Stomach smooth muscle (tissue), 2 donors: Measurements from ENCODE around the gene LACRT.
"Not testable (repeated sequence)": the region's sequence is repeated elsewhere in the genome, so short reads cannot be mapped to it uniquely, and the experiment has no call there.

Experiments
- H3K27ac ChIP-seq: one replicate; pipeline ENCODE4 v1.7.0; 2013; ENCODE audit warnings: mild to moderate bottlenecking, low read length, inconsistent platforms
- H3K27me3 ChIP-seq, 2 donors: one replicate each; pipeline ENCODE4 v1.7.0; 2013; ENCODE audit warnings: low read length in 2 of 2; ENCODE audit not compliant: insufficient read depth in 2 of 2, control insufficient read depth in 1 of 2
- H3K36me3 ChIP-seq, 2 donors: one replicate each; pipeline ENCODE4 v1.7.0; 2013; ENCODE audit warnings: low read length in 2 of 2; ENCODE audit not compliant: control insufficient read depth in 2 of 2, insufficient read depth in 2 of 2
- H3K4me1 ChIP-seq: one replicate; pipeline ENCODE4 v1.7.0; 2013; ENCODE audit warnings: low read length; ENCODE audit not compliant: control insufficient read depth, insufficient read depth
- H3K4me3 ChIP-seq, 2 donors: one replicate each; pipeline ENCODE4 v1.7.0; 2013; ENCODE audit warnings: low read length in 2 of 2
- H3K9ac ChIP-seq, 2 donors: one replicate each; pipeline ENCODE4 v1.7.0; 2013; ENCODE audit warnings: low read length in 2 of 2, mild to moderate bottlenecking in 1 of 2
- H3K9me3 ChIP-seq, 2 donors: one replicate each; pipeline ENCODE4 v1.7.0; 2013; ENCODE audit warnings: low read length in 2 of 2; ENCODE audit not compliant: control insufficient read depth in 2 of 2
- donor health status: healthy.
- donor health status: Pancreatic carcinoma.

The LACRT gene

GRCh38 chr12:54641089-54641488 is 6.4 kb upstream of the LACRT start:
- H3K4me3 ChIP-seq, result no peak overlapping the region

GRCh38 chr12:54639112-54639511 is 4.4 kb upstream of the LACRT start:
- H3K9ac ChIP-seq, H3K27ac ChIP-seq, H3K4me1 ChIP-seq, H3K9me3 ChIP-seq, H3K27me3 ChIP-seq, H3K4me3 ChIP-seq, H3K36me3 ChIP-seq: not testable (repeated sequence)

More at GRCh38 chr12:54641089-54641488, 6.4 kb upstream of the LACRT start:
- Histone ChIP-seq H3K9ac (no peak overlapping the region), H3K4me1 (no peaks in the 10 kb centered on the region), H3K27ac (no peak overlapping the region), H3K9me3 (no peaks in the 10 kb centered on the region), H3K36me3 (no peaks in the 10 kb centered on the region), H3K27me3 (no peaks in the 10 kb centered on the region)

GRCh38 chr12:54631988-54632728 is 2.5 kb downstream of the LACRT start:
- peaks cover 0 to 6% of the 10 kb centered on the region in 2 donors for H3K27me3 ChIP-seq
- H3K4me1 ChIP-seq, result no peaks in the 10 kb centered on the region
- H3K9ac ChIP-seq, result no peak overlapping the region
- no peak overlapping the region for H3K4me3 ChIP-seq
- no peaks in the 10 kb centered on the region for H3K9me3 ChIP-seq
- H3K27ac ChIP-seq, result no peak overlapping the region
- H3K36me3 ChIP-seq, result no peaks in the 10 kb centered on the region

GRCh38 chr12:54631551-54631950 is 3.1 kb downstream of the LACRT start:
- Histone ChIP-seq H3K36me3 (no peaks in the 10 kb centered on the region), H3K27ac (no peak overlapping the region), H3K4me1 (no peaks in the 10 kb centered on the region), H3K9me3 (no peaks in the 10 kb centered on the region), H3K4me3 (no peak overlapping the region), H3K27me3 (peaks cover 0 to 6% of the 10 kb centered on the region in 2 donors), H3K9ac (no peak overlapping the region)

GRCh38 chr12:54629925-54630324 is 4.8 kb downstream of the LACRT start:
- H3K36me3 ChIP-seq, result no peaks in the 10 kb centered on the region
- H3K9ac ChIP-seq, result no peak overlapping the region
- no peaks in the 10 kb centered on the region for H3K9me3 ChIP-seq
- peaks cover 0 to 11% of the 10 kb centered on the region in 2 donors for H3K27me3 ChIP-seq
- H3K4me1 ChIP-seq, result no peaks in the 10 kb centered on the region
- no peak overlapping the region for H3K4me3 ChIP-seq
- H3K27ac ChIP-seq, result no peak overlapping the region

GRCh38 chr12:54628186-54628846 is 6.4 kb downstream of the LACRT start:
- Histone ChIP-seq H3K27ac (no peak overlapping the region), H3K4me3 (no peak overlapping the region), H3K9ac (no peak overlapping the region), H3K36me3 (no peaks in the 10 kb centered on the region), H3K27me3 (peaks cover 0 to 10% of the 10 kb centered on the region in 2 donors), H3K4me1 (no peaks in the 10 kb centered on the region), H3K9me3 (no peaks in the 10 kb centered on the region)

GRCh38 chr12:54627304-54627703 is 7.4 kb downstream of the LACRT start:
- Histone ChIP-seq H3K27ac (no peak overlapping the region), H3K9ac (no peak overlapping the region), H3K27me3 (peaks cover 0 to 5% of the 10 kb centered on the region in 2 donors), H3K9me3 (no peaks in the 10 kb centered on the region), H3K4me3 (no peak overlapping the region), H3K36me3 (no peaks in the 10 kb centered on the region), H3K4me1 (no peaks in the 10 kb centered on the region)

GRCh38 chr12:54625598-54625997 is 9.1 kb downstream of the LACRT start:
- no peaks in the 10 kb centered on the region for H3K36me3 ChIP-seq
- no peaks in the 10 kb centered on the region for H3K9me3 ChIP-seq
- no peak overlapping the region for H3K27ac ChIP-seq
- H3K4me3 ChIP-seq, result no peak overlapping the region
- peaks cover 0 to 5% of the 10 kb centered on the region in 2 donors for H3K27me3 ChIP-seq
- no peak overlapping the region for H3K9ac ChIP-seq
- no peaks in the 10 kb centered on the region for H3K4me1 ChIP-seq

- H3K4me3 ChIP-seq, result no peak overlapping the region
- no peaks in the 10 kb centered on the region for H3K9me3 ChIP-seq
- no peak overlapping the region for H3K27ac ChIP-seq
- no peaks in the 10 kb centered on the region for H3K36me3 ChIP-seq
- peaks cover 0 to 5% of the 10 kb centered on the region in 2 donors for H3K27me3 ChIP-seq
- H3K4me1 ChIP-seq, result no peaks in the 10 kb centered on the region
- no peak overlapping the region for H3K9ac ChIP-seq
Observed at GRCh38 chr12:54624315-54625279, 10.1 kb downstream of the LACRT start.

GRCh38 chr12:54622463-54623183 is 12.1 kb downstream of the LACRT start:
- Histone ChIP-seq H3K9me3 (no peaks in the 10 kb centered on the region), H3K4me1 (no peaks in the 10 kb centered on the region), H3K9ac (no peak overlapping the region), H3K4me3 (no peak overlapping the region), H3K27me3 (peaks cover 0 to 5% of the 10 kb centered on the region in 2 donors), H3K36me3 (no peaks in the 10 kb centered on the region), H3K27ac (no peak overlapping the region)
